HG02938 (cell line): ENCODE results near the gene CAMK1D.

Experiments
- ATAC-seq: cut with Tn5 transposase; IDR thresholded peaks from one replicate; pipeline ENCODE4 v1.9.1; 2021; ENCODE audit warnings: mild to moderate bottlenecking, moderate library complexity; ENCODE audit not compliant: unreplicated experiment

The CAMK1D gene

GRCh38 chr10:12780634-12781601, 431.6 kb downstream of the CAMK1D start:
- no peak for ATAC-seq

DNA sequence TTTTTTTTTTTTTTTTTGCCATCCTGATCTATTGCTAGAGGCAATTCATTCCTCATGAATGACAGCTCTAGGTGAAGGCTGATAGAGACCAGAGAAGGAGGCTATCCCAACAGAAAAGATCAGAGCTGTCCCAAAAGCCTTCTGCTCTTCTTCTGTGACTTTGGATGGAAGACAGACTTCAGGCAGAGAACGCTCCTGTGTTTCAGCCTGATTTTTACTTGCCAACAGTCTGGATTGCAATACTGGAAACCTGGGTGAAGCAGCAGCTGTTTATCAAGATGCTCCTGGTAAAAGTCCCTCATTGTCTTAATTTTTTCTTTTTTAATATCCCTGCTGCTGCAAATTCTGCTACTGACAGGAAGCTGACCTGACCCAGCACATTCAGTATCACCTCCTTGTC, 432.6 kb downstream of the CAMK1D start:
- no peak for ATAC-seq

- ATAC-seq: no peak
Measured at GRCh38 chr10:12782537-12782936, 433.2 kb downstream of the CAMK1D start.

DNA sequence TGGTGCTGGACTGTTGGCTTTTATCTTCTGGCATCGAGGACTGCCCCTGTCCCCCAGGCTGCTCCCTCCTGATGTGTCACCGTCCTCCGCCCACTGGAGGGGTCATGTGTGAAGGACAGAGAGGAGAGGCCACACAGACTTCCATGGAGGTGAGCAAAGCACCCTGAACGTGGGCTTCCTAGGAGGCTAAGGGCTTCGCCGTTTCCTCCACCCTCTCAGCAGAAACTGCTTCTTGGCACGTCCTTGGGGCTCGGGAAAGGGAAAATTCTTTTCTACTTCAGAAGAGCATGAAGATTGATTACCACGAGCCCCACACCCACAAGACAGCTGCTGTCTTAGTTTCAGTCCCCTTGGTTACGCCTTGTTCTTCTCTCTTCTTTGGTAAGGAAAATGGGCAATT, 433.9 kb downstream of the CAMK1D start:
- no peak for ATAC-seq

GRCh38 chr10:12784646-12785045, 435.3 kb downstream of the CAMK1D start:
- no peak for ATAC-seq

DNA sequence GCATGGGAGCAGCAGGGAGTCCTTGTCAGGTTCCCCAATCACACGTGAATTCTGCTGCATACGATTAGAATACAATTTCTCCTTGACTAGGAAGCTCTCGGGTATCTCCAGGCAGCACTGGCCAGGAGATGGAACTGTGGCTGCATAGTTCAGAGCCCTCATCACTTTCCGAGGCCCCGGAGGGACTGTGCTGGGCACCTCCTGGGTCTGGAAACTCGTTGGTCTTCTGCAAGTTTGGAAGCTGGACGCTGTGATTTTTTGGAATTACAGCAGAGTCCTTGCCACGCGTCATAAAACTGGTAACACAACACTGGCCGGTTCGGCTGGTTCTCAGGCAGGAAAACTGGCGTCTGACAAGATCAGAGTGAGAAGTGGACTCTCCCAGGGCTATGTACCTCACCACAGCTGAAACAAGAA, 436.1 kb downstream of the CAMK1D start:
- no peak for ATAC-seq

DNA sequence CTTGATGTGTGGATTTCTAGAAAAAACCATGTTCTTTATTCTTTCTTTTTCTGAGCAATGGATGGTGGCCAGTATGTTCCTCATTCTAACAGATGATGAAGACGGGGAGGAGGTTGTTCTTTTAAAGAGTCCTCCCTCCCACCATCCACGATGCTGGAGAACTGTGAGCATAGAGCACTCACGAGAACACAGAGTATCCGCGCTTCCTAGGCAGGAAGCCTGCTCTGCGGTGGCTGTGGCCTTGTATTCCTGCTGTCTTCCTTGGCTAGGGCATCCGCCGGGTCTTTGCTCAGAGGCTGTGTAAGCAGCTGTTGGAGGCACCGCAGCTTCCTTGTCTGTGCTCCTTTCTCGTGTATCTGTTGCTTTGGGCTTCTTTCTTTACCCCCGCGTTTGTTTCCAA, 437.9 kb downstream of the CAMK1D start:
- ATAC-seq: no peak

- no peak for ATAC-seq
Measured at GRCh38 chr10:12788277-12788676, 438.9 kb downstream of the CAMK1D start.

GRCh38 chr10:12790270-12790669, 440.9 kb downstream of the CAMK1D start:
- no peak for ATAC-seq

- no peak for ATAC-seq
Measured at GRCh38 chr10:12791728-12792127, 442.4 kb downstream of the CAMK1D start.

DNA sequence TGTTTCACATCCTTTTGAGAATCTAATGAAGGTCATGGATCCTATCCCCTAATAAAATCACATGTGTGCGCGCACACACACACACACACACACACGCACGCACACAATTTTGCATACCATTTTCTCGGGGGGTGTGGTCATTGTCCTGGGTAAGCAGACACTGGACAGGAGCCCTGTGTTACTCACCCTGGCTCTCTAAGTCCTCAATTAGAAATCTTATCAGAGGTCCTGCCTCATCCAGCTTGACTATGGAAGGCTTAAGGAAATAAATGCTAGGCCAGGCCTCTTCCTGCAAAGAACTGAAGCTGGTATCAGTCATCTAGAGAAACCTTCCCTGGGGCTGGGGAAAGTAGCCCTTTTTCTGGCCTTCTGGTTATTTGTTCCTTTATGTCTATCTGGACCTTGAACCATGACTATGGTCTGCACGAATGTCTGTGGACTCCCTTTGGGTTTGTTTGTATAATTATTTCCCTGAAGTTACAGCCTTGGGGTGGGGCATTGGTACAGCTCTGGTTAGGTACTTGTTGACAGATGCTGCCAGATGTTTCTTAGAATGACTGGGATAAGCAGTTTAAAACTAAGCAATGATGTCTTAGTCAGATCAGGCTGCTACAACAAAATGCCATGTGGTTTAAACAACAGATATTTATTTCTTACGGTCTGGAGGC, 443.7 kb downstream of the CAMK1D start:
- no peak for ATAC-seq

GRCh38 chr10:12795315-12796110, 446.2 kb downstream of the CAMK1D start:
- ATAC-seq: no peak

GRCh38 chr10:12796401-12797160, 447.2 kb downstream of the CAMK1D start:
- no peak for ATAC-seq

- ATAC-seq: no peak
Measured at GRCh38 chr10:12797471-12798262, 448.3 kb downstream of the CAMK1D start.

DNA sequence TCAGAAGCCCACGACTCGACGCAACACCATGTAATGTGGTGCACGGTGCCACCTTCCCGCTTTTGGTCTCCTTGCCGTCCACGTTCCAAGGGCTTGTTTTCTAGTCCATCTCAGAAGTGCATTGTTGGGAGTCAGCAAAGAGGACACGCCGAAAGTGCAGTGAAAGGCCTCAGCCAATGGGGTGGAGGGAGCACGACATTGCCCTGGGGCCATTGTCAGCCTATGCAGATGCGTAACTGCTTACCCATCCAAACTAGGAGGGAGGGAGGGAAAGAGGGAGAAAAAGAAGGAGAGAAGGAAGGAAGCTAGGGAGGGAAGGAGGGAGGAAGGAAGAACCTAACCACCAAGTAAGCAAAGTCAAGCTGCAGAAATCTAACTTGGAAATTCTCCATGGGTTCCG, 449.8 kb downstream of the CAMK1D start:
- ATAC-seq: no peak

GRCh38 chr10:12799714-12800113, 450.4 kb downstream of the CAMK1D start:
- no peak for ATAC-seq

DNA sequence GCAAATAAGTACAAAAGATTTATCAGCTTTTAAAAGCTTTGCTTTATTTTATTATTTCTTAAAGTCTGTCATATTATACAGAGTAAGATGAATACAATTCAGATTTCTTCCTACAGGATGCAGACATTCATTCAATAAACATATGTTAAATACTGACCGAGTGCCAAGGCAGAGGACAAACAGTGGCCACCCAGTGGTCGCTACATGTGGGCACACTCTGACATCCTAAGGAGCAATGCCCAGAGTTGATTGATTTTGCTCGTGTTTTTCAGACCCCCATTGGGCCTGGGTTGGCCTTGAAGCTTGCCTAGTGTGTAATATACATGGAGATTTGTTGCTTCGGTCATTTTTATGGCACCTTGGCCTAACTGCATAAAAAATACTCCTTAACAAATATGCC, 451.0 kb downstream of the CAMK1D start:
- no peak for ATAC-seq

GRCh38 chr10:12801214-12802087, 452.1 kb downstream of the CAMK1D start:
- no peak for ATAC-seq

DNA sequence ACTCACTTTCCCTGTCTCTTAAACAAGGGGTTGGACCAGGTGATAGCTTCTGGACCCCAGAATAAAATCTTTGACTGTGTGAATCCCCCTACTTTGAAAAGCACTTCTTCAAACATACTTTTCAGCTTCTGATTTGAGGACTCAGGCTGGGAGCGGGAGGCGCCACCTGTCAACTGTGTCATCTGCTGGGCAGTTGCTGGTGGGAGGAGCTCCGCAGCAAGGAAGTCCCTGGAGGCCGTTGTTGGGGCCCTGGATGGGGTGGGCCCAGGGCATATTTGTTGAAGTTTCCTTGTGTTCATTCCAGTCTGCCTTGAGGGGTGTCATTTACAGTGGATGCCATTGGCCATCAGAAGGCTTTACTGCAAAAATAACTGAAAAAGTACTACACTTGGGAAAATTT, 454.4 kb downstream of the CAMK1D start:
- ATAC-seq: no peak
